Breast epithelium (tissue), 4 donors: Measurements from ENCODE around the gene UNC93B1. TPM values are rescaled to one million over a fixed set of nuclear protein-coding genes. Genes with fewer than 3 reads are reported as not detected.

ENCODE experiments used
- DNase-seq, 2 donors: peaks; one replicate each; pipeline ENCODE4 v3.0.0-alpha.2; 2019; ENCODE audit warnings: low spot score in 2 of 2
- H3K27ac ChIP-seq, 2 donors: fragments of 200-600 bp; sonication (generic) in 1 of 2; one replicate each; pipeline ENCODE4 v1.5.1; 2016 to 2019; ENCODE audit warnings: mild to moderate bottlenecking in 1 of 2
- H3K27me3 ChIP-seq, 2 donors: fragments of 200-600 bp; sonication (generic) in 1 of 2; one replicate each; pipeline versions ENCODE4 v1.5.1 to v1.6.0; 2017 to 2019; ENCODE audit warnings: control low read depth in 1 of 2, mild to moderate bottlenecking in 1 of 2
- H3K36me3 ChIP-seq: fragments of 200-600 bp; one replicate; pipeline ENCODE4 v1.5.1; 2019
- H3K4me1 ChIP-seq, 2 donors: fragments of 200-600 bp; sonication (generic); one replicate each; pipeline ENCODE4 v1.5.1; 2016 to 2019; ENCODE audit warnings: control low read depth in 1 of 2
- H3K4me3 ChIP-seq, 3 donors: fragments of 200-600 bp; sonication (generic); 1 replicate in 2 of 3; 2 replicates in 1 of 3; pipeline ENCODE4 v1.5.1; 2016 to 2019; ENCODE audit warnings: mild to moderate bottlenecking in 3 of 3, moderate library complexity in 2 of 3
- H3K9me3 ChIP-seq, 2 donors: fragments of 200-600 bp; sonication (generic) in 1 of 2; one replicate each; pipeline ENCODE4 v1.5.1; 2016 to 2019; ENCODE audit warnings: control low read depth in 1 of 2
- POLR2A ChIP-seq: fragments of 450-650 bp; IDR thresholded peaks from one replicate; pipeline ENCODE4 v1.6.1; 2016; ENCODE audit warnings: antibody characterized with exemption, mild to moderate bottlenecking, moderate library complexity
- POLR2AphosphoS5 ChIP-seq, 3 donors: sonication (generic); formaldehyde crosslinking; IDR thresholded peaks; one replicate each; pipeline ENCODE4 v1.6.1; 2017; ENCODE audit warnings: antibody characterized with exemption in 3 of 3
- intact Hi-C: fragments of 100-400 bp; cut with DNase I; formaldehyde crosslinking; loops from one replicate; pipeline ENCODE4 v1.15.1; 2023; ENCODE audit warnings: low total_unique reads
- total RNA-seq, 3 donors: library from RNA; depleted of rRNA; stranded (reverse); fragments of >200 nt; gene quantifications; one replicate each; pipeline ENCODE4 v1.1.0, GENCODE V29; 2016
- TF ChIP-seq, protein P1 (sequence below), 3 donors: fragments of 450-650 bp; IDR thresholded peaks; one replicate each; pipeline ENCODE4 v1.5.1; 2016 to 2017; ENCODE audit warnings: antibody characterized with exemption in 3 of 3, mild to moderate bottlenecking in 3 of 3, moderate library complexity in 3 of 3

UNC93B1 gene
- total RNA-seq, 3 donors from 2014 or later = 40.3 to 63.7 (median 49.8) TPM

DNA sequence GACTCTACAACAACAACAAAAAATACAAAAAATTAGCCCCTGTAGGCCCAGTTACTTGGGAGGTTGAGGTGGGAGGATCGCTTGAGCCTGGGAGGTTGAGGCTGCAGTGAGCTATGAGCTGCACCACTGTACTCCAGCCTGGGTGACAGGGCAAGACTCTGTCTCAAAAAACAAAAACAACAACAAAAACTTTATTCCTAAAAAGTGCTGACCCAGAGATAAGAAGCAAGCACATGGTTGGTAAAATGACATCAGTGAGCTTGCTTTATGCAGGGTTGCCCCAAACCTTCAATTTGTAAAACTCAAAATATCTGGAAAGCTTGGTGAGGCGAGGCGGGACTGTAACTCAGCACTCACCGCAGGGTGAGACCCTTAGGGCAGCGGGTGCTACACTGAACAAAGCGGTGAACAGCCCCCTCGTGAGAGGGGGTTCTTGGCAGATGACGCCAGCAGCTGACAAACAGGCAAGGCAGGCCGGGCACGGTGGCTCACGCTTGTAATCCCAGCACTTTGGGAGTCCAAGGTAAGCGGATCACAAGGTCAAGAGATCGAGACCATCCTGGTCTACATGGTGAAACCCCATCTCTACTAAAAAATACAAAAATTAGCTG lies 31.5 kb upstream of the UNC93B1 start:
- no peak for DNase-seq
- H3K27me3 ChIP-seq = no peaks in the 10 kb centered on the region
- TF ChIP-seq POLR2AphosphoS5 (IDR thresholded peaks at IDR 0.05) = no peak
- TF ChIP-seq, protein P1, sequence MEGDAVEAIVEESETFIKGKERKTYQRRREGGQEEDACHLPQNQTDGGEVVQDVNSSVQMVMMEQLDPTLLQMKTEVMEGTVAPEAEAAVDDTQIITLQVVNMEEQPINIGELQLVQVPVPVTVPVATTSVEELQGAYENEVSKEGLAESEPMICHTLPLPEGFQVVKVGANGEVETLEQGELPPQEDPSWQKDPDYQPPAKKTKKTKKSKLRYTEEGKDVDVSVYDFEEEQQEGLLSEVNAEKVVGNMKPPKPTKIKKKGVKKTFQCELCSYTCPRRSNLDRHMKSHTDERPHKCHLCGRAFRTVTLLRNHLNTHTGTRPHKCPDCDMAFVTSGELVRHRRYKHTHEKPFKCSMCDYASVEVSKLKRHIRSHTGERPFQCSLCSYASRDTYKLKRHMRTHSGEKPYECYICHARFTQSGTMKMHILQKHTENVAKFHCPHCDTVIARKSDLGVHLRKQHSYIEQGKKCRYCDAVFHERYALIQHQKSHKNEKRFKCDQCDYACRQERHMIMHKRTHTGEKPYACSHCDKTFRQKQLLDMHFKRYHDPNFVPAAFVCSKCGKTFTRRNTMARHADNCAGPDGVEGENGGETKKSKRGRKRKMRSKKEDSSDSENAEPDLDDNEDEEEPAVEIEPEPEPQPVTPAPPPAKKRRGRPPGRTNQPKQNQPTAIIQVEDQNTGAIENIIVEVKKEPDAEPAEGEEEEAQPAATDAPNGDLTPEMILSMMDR (IDR thresholded peaks at IDR 0.05) = no peak
- no peak for TF ChIP-seq POLR2A
- H3K27ac ChIP-seq = no peak overlapping the region
- no peaks in the 10 kb centered on the region for H3K9me3 ChIP-seq
- no peak overlapping the region for H3K4me3 ChIP-seq
- peaks cover 12 to 29% of the 10 kb centered on the region in 2 donors for H3K4me1 ChIP-seq
- intact Hi-C loops = no loop called here
- no peaks in the 10 kb centered on the region for H3K36me3 ChIP-seq

DNA sequence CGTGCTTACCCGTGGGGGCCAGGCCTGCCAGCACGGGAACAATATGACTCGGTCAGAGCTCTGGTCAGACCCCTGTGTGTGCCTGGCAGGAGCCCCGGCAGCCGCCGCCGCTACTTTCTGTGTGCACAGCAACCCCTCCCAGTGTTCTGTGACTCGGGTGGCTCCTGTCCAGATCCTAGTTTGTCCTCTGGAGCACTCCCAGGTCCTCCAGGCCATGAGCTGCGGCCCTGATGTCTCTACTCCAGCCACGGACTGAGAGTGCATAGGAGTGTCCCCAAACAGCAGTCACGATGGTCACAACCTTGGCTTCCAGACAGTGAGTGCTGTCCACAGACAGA lies 29.8 kb upstream of the UNC93B1 start:
- intact Hi-C loops = no loop called here
- H3K27me3 ChIP-seq = no peaks in the 10 kb centered on the region
- no peak overlapping the region for H3K4me3 ChIP-seq
- TF ChIP-seq POLR2A = no peak
- TF ChIP-seq, protein P1 (IDR thresholded peaks at IDR 0.05) = no peak
- no peak for TF ChIP-seq POLR2AphosphoS5 (IDR thresholded peaks at IDR 0.05)
- DNase-seq = no peak
- no peaks in the 10 kb centered on the region for H3K36me3 ChIP-seq
- no peaks in the 10 kb centered on the region for H3K9me3 ChIP-seq
- peaks cover 13 to 25% of the 10 kb centered on the region in 2 donors for H3K4me1 ChIP-seq
- H3K27ac ChIP-seq = peak overlapping the region in 1 of 2 donors; percentile 55

GRCh38 chr11:68032997-68033707 lies 29.3 kb upstream of the UNC93B1 start:
- Histone ChIP-seq H3K9me3 (no peaks in the 10 kb centered on the region), H3K4me1 (peaks cover 8 to 22% of the 10 kb centered on the region in 2 donors), H3K4me3 (no peak overlapping the region), H3K27me3 (no peaks in the 10 kb centered on the region), H3K36me3 (no peaks in the 10 kb centered on the region), H3K27ac (peak overlapping the region in 1 of 2 donors; percentile 55)
- no peak for TF ChIP-seq POLR2AphosphoS5 (IDR thresholded peaks at IDR 0.05)
- TF ChIP-seq POLR2A = no peak
- TF ChIP-seq, protein P1 (IDR thresholded peaks at IDR 0.05) = no peak
- intact Hi-C loops = no loop called here
- DNase-seq = no peak

GRCh38 chr11:68032003-68032402 lies 28.1 kb upstream of the UNC93B1 start:
- Histone ChIP-seq H3K4me3 (no peak overlapping the region), H3K27ac (no peak overlapping the region), H3K27me3 (no peaks in the 10 kb centered on the region), H3K9me3 (no peaks in the 10 kb centered on the region), H3K4me1 (peaks cover 4 to 13% of the 10 kb centered on the region in 2 donors), H3K36me3 (no peaks in the 10 kb centered on the region)
- intact Hi-C loops = no loop called here
- TF ChIP-seq, protein P1 (IDR thresholded peaks at IDR 0.05) = no peak
- TF ChIP-seq POLR2A (no peak), POLR2AphosphoS5 (IDR thresholded peaks at IDR 0.05) (no peak)
- DNase-seq = no peak

DNA sequence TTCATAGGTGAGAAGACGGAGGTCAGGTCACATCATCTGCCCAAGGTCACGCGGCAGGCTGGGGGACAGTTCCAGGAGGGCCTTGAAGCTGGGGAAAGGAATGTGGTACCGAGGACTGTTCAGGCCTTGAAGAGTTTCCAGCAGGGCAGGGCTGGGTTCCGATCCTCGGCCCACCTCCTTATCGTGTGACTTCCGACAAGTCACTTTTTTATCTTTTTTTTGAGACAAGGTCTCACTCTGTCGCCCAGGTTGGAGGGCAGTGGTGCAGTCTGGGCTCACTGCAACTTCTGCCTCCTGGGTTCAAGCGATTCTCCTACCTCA lies 27.2 kb upstream of the UNC93B1 start:
- H3K36me3 ChIP-seq = no peaks in the 10 kb centered on the region
- DNase-seq = no peak
- peaks cover 4 to 9% of the 10 kb centered on the region in 2 donors for H3K4me1 ChIP-seq
- TF ChIP-seq POLR2AphosphoS5 (IDR thresholded peaks at IDR 0.05) (no peak), POLR2A (no peak)
- TF ChIP-seq, protein P1 (IDR thresholded peaks at IDR 0.05) = no peak
- intact Hi-C loops = no loop called here
- H3K27ac ChIP-seq = peak overlapping the region; percentile 84 to 88
- H3K27me3 ChIP-seq = no peaks in the 10 kb centered on the region
- H3K9me3 ChIP-seq = no peaks in the 10 kb centered on the region
- H3K4me3 ChIP-seq = peak overlapping the region; percentile 83
